Cardiac fibroblast (primary cell): ENCODE data around the gene NLRX1.
"Not testable (repeated sequence)": the region's sequence is repeated elsewhere in the genome, so short reads cannot be mapped to it uniquely, and the experiment has no call there.

Source experiments
- DNase-seq, 2 donors: peaks; one replicate each; pipeline versions ENCODE4 v3.0.0 to v3.0.0-alpha.2; 2010; ENCODE audit warnings: low read depth in 2 of 2
- H3K4me3 ChIP-seq, 2 donors: replicated peaks in 1 of 2; 1 replicate in 1 of 2; 2 replicates in 1 of 2; pipeline ENCODE4 v1.5.1; 2011; ENCODE audit warnings: low read depth in 2 of 2, low read length in 2 of 2, mild to moderate bottlenecking in 2 of 2, moderate library complexity in 1 of 2
- TF ChIP-seq, protein P1 (sequence below): IDR thresholded peaks from one replicate; pipeline ENCODE4 v1.5.1; 2011; ENCODE audit warnings: low read depth, mild to moderate bottlenecking, low read length, inconsistent platforms

NLRX1 gene

GRCh38 chr11:119222891-119223290, 54.4 kb downstream of the NLRX1 start:
- TF ChIP-seq, protein P1, sequence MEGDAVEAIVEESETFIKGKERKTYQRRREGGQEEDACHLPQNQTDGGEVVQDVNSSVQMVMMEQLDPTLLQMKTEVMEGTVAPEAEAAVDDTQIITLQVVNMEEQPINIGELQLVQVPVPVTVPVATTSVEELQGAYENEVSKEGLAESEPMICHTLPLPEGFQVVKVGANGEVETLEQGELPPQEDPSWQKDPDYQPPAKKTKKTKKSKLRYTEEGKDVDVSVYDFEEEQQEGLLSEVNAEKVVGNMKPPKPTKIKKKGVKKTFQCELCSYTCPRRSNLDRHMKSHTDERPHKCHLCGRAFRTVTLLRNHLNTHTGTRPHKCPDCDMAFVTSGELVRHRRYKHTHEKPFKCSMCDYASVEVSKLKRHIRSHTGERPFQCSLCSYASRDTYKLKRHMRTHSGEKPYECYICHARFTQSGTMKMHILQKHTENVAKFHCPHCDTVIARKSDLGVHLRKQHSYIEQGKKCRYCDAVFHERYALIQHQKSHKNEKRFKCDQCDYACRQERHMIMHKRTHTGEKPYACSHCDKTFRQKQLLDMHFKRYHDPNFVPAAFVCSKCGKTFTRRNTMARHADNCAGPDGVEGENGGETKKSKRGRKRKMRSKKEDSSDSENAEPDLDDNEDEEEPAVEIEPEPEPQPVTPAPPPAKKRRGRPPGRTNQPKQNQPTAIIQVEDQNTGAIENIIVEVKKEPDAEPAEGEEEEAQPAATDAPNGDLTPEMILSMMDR: no peak
- DNase-seq: no peak
- H3K4me3 ChIP-seq: no peak overlapping the region

DNA sequence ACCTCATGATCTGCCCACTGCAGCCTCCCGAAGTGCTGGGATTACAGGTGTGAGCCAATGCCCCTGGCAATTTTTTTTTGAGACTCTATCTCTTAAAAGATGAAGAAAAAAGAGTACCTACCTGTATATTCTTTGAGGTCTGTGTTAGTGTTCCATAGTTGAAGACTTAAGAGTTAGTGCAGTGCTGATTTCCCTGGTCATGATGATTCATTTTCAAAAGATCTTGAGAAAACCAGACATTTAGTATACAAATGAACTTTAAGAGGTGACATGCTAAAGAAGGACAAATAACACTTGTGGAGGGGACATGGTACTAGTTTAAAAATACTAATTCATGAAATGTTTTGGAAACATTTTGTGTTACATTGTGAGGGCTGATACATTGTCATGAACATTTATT, 55.3 kb downstream of the NLRX1 start:
- TF ChIP-seq, protein P1: no peak
- H3K4me3 ChIP-seq: no peak overlapping the region
- DNase-seq: peak in 1 of 2 donors; percentile 37

- not testable (repeated sequence) for DNase-seq, H3K4me3 ChIP-seq
Measured at GRCh38 chr11:119228535-119229287, 60.2 kb downstream of the NLRX1 start.

DNA sequence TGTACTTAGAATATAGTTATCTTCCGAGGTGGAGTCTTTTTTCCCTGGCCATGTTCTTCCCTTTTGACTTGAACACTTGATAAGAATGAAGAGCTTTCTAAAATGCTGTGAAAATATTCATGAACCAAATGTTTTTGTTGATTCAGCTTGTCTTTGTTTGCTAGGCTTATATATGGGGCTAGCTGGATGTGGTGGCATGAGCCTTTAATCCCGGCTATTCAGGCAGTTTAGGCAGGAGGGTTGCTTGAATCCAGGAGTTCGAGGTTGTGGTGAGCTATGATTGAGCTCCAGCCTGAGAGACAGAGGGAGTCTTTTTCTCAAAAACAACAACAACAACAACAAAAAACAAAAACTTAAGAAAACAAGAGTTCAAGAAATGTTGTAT, 60.8 kb downstream of the NLRX1 start:
- H3K4me3 ChIP-seq: no peak overlapping the region
- no peak for DNase-seq
- TF ChIP-seq, protein P1: no peak

GRCh38 chr11:119229741-119230140, 61.2 kb downstream of the NLRX1 start:
- H3K4me3 ChIP-seq: no peak overlapping the region
- TF ChIP-seq, protein P1: no peak
- no peak for DNase-seq
